Hepatic stellate cell (primary cell): ENCODE results near the gene UNC79.

Experiments used
- DNase-seq: peaks from one replicate; pipeline ENCODE4 v3.0.0; 2011; ENCODE audit warnings: low spot score

UNC79 gene

GRCh38 chr14:93751946-93752655, 321.4 kb downstream of the UNC79 start:
- no peak for DNase-seq

GRCh38 chr14:93752980-93753561, 322.3 kb downstream of the UNC79 start:
- no peak for DNase-seq

DNA sequence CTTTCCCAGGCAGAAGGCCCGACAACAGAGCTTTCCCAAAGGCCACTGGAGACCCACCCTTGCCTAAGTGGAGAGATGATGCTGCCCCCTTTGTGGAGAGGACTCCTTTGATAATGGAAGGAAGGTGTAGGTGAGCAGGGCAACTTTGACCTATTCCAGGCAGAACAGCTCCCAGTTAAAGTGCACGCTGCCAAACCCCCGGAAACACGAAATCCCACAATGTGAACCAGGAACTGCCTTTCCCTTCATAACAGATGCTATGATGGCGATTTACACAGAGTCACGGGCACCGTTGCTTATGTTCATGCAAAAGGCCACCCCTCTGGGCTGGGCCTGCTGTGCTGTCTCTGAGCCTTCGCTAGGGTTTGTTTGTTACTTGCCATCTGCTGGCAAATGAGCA, 322.9 kb downstream of the UNC79 start:
- DNase-seq, result no peak

DNA sequence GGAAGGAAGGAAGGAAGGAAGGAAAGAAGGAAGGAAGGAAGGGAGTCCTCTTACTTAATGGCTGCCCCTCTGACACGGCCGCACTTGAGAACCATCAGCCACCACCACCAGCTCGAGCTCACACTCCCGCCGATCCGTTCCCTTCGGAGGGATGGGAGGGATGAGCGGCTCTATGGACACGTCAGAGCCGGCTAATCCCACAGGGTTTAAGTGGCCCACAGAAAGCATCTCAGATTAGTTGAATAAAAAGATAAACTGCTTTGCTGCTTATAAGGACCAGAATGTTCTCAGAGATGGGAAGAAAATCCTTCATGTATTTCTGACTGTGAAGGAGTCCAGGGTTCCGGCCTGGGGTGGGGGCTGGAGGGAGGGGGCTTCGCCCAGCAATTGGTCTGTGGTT, 326.5 kb downstream of the UNC79 start:
- DNase-seq, result no peak
